Suppressor macrophage (primary cell): ENCODE data around the gene ORC4.

Experiments used
- DNase-seq, 4 experiments: peaks; one replicate each; pipeline ENCODE4 v3.0.0-alpha.2; 2020 to 2022

The ORC4 gene

GRCh38 chr2:147927053-147927588, 93.4 kb downstream of the ORC4 start:
- DNase-seq = no peak

GRCh38 chr2:147925886-147926285, 94.7 kb downstream of the ORC4 start:
- no peak for DNase-seq

- DNase-seq = no peak
These were observed 95.9 kb downstream of the ORC4 start for GRCh38 chr2:147924647-147925046.

- DNase-seq = no peak
These were observed 96.7 kb downstream of the ORC4 start for GRCh38 chr2:147923846-147924245.

GRCh38 chr2:147917161-147917560, 103.4 kb downstream of the ORC4 start:
- no peak for DNase-seq

GRCh38 chr2:147916723-147917122, 103.8 kb downstream of the ORC4 start:
- DNase-seq = peak in 2 of 4 experiments; percentile 55 to 57

GRCh38 chr2:147916067-147916466, 104.5 kb downstream of the ORC4 start:
- no peak for DNase-seq

GRCh38 chr2:147913701-147914480, 106.6 kb downstream of the ORC4 start:
- peak; percentile 51 to 88 (median 76) for DNase-seq

GRCh38 chr2:147910990-147911473, 109.5 kb downstream of the ORC4 start:
- DNase-seq = peak; percentile 71 to 89 (median 75)

GRCh38 chr2:147909178-147909577, 111.4 kb downstream of the ORC4 start:
- no peak for DNase-seq

- no peak for DNase-seq
These were observed 116.5 kb downstream of the ORC4 start for GRCh38 chr2:147904051-147904450.

- no peak for DNase-seq
These were observed 131.9 kb downstream of the ORC4 start for GRCh38 chr2:147888680-147889079.

- no peak for DNase-seq
These were observed 134.4 kb downstream of the ORC4 start for GRCh38 chr2:147886136-147886535.

- DNase-seq = no peak
These were observed 135.7 kb downstream of the ORC4 start for GRCh38 chr2:147884830-147885229.

- DNase-seq = no peak
These were observed 137.9 kb downstream of the ORC4 start for GRCh38 chr2:147882631-147883030.
